Measurements from ENCODE around the gene SMIM12.

The SMIM12 gene

DNA sequence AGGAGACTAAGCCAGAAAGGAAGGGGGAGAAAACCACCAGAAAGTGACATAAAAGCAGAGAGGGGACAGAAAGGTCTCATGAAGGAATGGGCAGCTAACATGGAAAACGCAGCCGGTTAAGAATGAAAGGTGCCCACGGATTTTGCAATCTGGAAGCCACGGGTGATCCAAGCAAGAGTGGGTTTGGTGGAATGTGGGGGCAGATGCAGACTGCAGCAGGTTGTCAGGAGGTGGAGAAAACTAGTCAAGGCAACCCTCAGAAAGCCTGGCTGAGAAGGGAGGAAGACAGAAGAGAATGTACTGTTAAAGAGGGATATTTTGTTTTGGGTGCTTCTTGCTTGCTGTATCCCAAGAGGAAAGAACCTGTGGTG, 12.6 kb upstream of the SMIM12 start:
- DNase-seq (ENCODE audit: low read depth), result no peak

DNA sequence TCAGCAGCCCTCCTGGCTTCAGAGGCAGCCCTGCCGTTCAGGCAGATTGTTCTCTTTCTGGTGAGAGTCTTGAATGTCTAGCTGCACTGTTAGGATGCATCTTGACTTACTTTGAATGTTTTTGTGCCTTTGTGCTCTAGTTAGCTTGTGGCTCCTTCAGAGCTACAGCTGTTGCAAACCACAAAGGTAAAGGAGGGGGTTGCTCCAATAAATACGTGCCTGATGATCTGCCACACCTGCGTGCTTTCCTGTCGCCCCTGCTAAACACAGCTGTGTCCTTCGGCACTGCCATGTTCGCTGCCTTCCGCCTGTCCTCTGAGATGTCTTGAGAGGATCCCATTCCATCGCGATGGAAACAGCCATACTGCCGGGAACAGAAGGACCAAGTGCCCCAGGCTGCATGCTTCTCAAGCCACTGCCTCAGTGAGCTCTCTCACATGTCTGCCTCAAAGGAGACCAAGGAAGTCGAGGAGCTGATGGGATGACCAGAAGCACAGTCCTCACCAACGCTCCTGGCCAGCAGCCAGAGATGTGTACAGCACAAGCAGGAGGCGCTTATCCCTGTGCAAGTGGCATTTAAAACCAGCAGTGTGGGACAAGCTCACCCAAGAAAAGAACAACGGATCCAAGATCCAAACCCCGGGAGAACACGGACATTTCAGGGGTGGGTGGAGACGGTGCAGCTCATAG, 12.0 kb upstream of the SMIM12 start:
- no peak for DNase-seq (ENCODE audit: low read depth)

GRCh38 chr1:34870395-34870794, 10.8 kb upstream of the SMIM12 start:
- DNase-seq (ENCODE audit: low read depth), result no peak

GRCh38 chr1:34869760-34870159, 10.2 kb upstream of the SMIM12 start:
- DNase-seq (ENCODE audit: low read depth), result no peak

DNA sequence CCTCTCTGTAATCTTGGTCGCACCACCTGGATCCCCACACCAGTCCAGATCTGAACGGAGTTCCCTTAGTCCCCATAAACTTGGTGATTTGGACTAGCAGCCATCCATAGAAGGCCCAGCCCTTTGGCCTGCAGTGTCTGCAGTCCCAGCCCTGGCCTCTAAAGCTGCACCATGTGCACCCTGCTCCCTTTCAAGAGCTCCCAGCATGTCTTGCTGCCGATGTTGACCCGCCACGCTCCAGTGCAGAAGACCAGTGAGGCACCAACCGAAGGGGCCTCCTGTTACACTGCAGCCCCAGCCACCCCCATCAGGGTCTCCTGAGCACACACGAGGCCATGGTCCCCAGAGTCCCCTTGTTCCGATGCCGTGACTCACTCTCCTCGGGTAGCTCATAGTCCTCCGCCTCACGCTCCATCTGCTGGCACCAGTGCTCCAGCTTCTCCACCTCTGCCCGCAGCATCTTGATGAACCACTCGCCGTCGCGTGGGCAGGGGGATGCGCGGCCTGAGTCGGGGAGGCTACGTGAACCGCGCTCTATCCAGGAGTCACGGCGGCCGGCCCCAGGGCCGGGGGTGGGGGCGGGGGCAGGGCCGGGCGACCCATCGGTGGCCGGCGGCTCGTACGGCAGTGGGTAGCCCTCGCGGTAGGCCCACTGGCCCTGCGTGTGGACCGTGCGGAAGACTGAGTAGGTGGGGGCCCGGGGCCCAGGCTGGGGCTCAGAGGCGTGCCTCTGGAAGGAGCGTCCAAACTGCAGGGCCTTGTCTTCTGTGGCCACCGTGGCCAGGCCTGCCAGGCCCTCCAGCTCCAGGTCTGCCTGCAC, 8.9 kb upstream of the SMIM12 start:
- DNase-seq (ENCODE audit: low read depth), result no peak

DNA sequence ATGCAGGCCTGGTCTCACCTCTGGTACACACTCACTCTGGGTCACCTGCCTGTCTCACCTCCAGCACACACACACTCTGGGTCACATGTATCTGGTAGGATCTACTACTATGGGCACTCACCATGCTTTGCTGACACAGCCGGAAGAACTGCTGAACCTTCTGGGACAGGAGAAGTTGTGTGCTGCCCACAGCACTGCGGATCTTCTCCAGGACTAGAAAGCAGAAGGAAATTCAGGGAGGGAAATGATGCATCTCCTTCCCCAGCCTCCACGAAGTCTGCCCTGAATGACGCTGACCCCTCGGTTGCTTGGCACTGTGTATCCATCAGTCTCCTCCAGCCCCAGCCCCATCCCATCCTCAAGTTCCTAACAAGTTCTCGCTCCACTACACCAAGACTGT, 7.9 kb upstream of the SMIM12 start:
- DNase-seq (ENCODE audit: low read depth), result no peak

DNA sequence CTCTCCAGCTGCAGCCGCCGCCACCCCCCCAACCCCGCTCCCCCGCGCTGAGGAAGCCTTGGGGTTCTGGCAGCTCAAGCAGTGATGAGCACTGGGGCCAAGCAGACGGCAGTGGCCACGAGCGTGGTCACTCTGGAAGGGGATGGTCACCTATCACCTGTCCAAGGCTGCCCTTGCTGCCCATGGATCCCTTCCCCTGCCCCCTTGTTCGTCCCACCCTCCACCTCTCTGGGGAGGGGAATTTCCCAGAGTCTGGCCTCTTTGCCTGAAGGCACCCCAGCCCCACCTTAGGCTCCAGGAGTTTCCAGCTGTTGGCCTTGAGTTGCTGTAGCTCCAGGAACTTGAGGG, 7.2 kb upstream of the SMIM12 start:
- no peak for DNase-seq (ENCODE audit: low read depth)

DNA sequence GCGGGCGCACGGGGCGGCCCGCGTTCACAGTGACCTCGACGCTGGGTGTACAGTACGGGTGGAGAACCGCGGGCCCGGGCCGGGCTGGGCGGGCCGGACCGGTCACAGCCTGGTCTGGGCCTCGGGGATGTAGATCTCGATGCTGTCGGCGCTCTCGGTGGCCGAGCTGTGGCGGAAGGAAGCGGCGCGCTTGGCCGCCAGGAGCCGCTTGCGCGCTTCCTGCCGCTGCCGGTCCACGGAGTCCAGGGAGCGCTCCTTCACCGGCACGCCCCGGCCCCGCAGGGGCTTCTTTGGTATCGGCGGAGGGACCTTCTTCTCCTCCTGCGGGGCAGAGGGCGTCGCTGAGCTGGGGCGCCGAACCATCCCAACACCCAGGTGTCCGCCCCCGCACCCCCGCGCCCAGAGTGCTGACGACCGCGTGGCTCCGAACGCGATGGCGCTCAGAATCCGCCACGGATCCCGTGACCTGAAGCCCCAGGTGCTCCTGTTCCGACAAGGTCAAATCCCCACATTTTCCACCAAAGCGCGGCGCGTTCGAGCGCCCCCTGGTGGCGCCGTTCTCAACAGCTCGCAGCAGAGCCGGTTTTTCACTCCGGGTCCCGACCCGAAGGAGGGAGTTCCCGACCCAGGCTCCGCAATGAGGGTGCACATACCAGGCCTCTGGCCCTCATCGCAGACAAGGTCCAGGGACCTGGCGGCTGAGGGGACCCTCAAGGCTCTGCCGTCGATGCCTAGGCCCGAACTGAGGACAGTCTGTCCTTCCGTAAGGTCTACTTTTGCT, 6.6 kb upstream of the SMIM12 start:
- no peak for DNase-seq (ENCODE audit: low read depth)

DNA sequence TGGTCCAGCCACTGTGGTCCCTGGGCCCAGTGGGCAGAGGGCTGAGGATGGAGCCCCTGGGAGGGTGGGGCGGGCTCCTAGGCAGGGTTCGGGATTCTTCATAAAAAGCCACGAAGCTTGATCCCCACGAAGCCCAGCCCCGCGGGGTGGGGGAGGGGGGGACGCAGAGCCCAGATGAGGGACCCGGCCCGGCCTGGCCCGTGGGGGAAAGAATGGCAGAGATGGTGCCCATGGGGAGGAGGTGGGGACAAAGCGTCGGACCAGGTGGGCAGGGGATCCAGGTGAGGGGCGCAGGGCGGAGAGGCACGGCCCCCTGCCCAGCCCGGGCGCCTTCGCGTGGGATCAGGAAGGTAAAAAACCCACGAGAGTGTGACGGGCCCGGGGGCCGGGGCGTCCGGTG, 6.0 kb upstream of the SMIM12 start:
- DNase-seq (ENCODE audit: low read depth), result no peak

- DNase-seq (ENCODE audit: low read depth), result no peak
These were observed 5.2 kb upstream of the SMIM12 start for GRCh38 chr1:34864759-34865158.

- no peak for DNase-seq (ENCODE audit: low read depth)
These were observed 4.0 kb upstream of the SMIM12 start for GRCh38 chr1:34863501-34863900.

GRCh38 chr1:34858901-34859445, 576 bp downstream of the SMIM12 start:
- DNase-seq (ENCODE audit: low read depth), result no peak

DNA sequence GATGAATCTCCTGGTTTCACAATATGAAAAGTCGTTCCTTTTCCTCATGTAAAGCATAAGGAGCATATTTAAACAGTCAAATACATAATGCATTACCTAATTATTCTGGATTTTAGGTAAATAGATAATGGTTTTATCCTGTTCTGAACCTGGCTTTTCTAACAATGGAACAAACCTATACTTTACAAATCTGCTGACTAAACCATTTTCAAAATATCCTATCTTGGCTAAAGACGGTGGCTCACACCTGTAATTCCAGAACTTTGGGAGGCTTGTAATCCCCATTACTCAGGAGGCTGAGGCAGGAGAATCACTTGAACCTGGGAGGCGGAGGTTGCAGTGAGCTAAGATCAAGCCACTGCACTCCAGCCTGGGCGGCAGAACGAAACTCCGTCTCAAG, 2.9 kb downstream of the SMIM12 start:
- no peak for DNase-seq (ENCODE audit: low read depth)

- DNase-seq (ENCODE audit: low read depth), result peak; percentile 86
These were observed 6.8 kb downstream of the SMIM12 start for GRCh38 chr1:34852677-34853217.

DNA sequence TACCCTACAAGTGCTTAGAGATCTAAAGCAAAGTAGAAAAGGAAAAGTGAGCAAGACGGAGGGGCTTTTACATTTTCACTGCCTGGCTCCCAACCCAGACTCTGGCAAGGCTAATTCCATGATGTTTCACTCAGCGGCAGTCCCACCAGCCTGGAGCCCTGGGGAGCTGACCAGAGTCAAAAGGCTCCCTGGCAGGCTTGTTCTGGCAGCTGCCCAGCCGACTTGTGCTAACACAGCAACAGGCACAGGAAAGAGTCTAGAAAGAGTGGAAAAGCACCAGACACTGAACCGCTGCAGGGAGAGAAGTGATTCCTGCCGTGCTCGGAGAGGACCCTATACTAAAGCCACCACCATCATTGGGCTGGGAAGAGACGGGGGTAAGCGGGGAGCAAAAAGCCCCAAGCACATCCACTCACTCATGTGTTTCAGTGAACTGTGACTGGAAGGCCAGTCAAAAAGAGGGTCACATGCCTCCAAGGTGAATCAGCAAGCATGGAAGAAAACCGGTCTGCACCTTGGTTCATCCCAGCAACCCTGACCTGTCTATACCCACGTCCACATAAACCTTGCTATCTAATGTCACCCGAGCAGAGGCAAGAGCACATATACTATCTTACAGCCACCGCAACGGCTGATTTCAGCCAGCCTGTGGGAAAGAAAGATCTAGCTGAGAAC, 8.0 kb downstream of the SMIM12 start:
- DNase-seq (ENCODE audit: low read depth), result no peak

DNA sequence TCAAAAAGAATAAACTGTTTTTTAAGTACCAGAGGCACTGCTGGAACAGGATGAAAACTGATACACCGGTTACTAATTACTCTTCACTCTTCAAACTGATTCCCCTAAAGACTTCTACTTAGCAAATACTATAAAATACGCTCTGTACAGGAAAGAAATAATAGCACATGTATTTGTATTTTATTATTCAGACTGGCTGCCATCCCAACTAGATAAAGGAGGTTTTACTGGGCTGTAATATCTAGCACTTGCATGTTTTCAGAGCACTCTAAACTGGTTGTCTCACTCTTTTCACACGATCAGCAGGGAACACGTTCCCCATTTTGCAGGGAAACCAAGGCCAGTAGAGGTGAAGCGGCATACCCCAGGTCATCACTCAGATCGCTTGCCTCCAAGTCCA, 9.2 kb downstream of the SMIM12 start:
- DNase-seq (ENCODE audit: low read depth), result no peak

GRCh38 chr1:34847094-34847493, 12.5 kb downstream of the SMIM12 start:
- no peak for DNase-seq (ENCODE audit: low read depth)

GRCh38 chr1:34846265-34846664, 13.3 kb downstream of the SMIM12 start:
- DNase-seq (ENCODE audit: low read depth), result no peak

DNA sequence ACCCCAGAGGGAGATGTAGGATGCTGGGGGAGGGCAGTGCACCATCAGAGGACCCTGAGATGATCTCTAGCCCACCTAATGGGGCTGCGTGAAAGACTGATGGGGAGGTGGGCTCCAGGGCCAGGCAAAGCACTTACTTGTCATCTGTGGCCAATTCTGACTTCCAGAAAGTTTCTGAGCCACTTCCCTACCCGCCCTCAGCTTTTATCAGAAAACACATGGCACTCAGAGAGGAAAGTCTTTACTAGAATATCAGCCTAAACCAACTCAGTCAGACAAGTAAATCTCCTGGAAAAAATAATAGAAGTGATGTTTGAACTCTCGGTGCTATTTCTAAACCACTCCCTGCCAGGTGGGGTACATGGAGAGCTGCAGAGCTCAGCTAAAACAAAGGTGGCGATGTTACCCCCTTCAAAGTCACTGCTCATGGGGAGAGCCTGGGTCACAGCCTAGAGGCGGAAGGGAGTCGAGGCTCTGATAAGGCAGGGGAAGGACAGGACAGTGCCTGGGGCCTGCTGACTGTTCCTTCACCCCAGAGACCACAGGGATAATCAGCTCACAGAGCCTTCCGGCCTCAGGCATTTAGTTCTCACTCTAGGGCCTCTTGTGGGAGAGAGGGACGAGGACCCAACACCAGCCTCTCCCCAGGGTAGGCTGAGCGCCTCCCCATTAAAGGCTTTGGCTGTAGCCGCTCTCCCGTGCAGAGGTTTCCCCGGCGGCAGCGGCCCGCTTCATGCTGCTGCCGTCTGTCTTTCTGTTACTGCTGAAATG, 14.2 kb downstream of the SMIM12 start:
- DNase-seq (ENCODE audit: low read depth), result no peak

- no peak for DNase-seq (ENCODE audit: low read depth)
These were observed 15.3 kb downstream of the SMIM12 start for GRCh38 chr1:34844252-34844634.

Measured in stromal cell of bone marrow (primary cell).